ENCODE data around the gene AGR2.

- TF ChIP-seq CTCF (IDR thresholded peaks at IDR 0.05; ENCODE audit: borderline replicate concordance, extremely low read depth, low read length, poor library complexity, severe bottlenecking): no peak
- no peak for TF ChIP-seq EZH2 (IDR thresholded peaks at IDR 0.05; ENCODE audit: borderline replicate concordance, low read depth, low read length, severe bottlenecking)
These were observed 45.0 kb downstream of the AGR2 start for GRCh38 chr7:16759840-16760239.

Measured in DND-41 (cell line).